NCI-H2171 treated with DMSO at 0.1 percent for 48 hours (cell line): ENCODE results near the gene CDK5RAP1.
"Not testable (repeated sequence)": the region's sequence is repeated elsewhere in the genome, so short reads cannot be mapped to it uniquely, and the experiment has no call there.

ENCODE experiments used
- DNase-seq: peaks from one replicate; lab custom pipeline; 2025; lab: John Stamatoyannopoulos, UW

The CDK5RAP1 gene

GRCh38 chr20:33419140-33419974 lies 18.0 kb upstream of the CDK5RAP1 start:
- peak; percentile 35 for DNase-seq

GRCh38 chr20:33418033-33418432 lies 16.7 kb upstream of the CDK5RAP1 start:
- DNase-seq: peak; percentile 60

GRCh38 chr20:33415948-33416347 lies 14.6 kb upstream of the CDK5RAP1 start:
- no peak for DNase-seq

DNA sequence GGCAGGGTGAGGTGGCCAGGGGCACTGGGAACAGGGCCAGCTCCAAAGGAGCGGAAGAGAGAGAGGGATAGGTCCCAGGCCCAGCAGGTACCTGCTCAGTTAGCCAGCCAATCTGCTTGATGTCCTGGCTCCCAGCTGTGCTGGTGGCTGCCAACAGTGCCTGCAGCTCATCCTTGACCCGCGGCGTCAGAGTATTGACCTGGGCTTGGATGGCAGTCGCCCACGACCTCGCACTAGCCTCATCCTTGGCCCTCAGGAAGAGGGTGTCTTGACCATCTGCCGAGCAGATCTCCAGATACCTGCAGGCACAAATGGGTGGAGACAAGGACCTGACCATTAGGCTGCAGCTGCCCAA lies 11.1 kb upstream of the CDK5RAP1 start:
- no peak for DNase-seq

DNA sequence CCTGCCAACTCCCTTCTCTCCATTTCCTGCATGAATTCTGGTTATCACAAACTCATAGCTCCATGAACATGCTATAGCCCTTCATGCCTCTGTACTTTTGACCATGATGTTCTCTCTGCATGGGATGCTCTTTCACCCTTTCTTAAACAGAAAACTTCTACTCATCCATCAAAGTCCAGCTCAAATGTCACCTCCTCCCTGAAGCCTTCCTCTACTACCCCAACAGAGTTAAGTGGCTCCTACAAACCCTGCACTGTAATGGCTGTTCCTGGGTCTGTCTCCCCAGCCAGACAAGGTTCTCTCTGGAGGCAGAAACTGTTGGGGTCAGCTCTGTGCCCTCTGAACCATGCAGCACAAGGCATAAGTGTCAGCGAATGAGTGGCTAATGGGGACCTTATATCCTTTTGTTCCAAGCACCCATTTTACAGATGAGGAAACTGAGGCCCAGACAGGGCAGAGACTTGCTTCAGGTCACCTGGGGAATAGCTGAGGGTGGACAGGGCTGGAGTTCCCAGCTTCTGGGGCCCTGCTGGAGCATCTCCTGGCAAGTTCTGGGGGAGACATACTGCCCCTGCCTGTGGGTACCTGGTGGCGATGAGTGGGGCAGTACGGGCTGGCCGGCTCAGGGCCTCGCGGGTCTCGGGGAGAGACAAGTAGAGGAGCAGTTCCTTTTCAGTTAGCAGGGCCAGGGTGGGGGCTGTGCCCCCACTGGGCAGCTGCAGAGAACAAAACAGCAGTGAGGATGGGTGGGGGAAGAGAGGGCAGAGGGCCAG lies 10.6 kb upstream of the CDK5RAP1 start:
- no peak for DNase-seq

- DNase-seq: peak; percentile 99
These were observed 9.9 kb upstream of the CDK5RAP1 start for GRCh38 chr20:33411242-33411641.

- DNase-seq: no peak
These were observed 8.9 kb upstream of the CDK5RAP1 start for GRCh38 chr20:33410081-33410742.

DNA sequence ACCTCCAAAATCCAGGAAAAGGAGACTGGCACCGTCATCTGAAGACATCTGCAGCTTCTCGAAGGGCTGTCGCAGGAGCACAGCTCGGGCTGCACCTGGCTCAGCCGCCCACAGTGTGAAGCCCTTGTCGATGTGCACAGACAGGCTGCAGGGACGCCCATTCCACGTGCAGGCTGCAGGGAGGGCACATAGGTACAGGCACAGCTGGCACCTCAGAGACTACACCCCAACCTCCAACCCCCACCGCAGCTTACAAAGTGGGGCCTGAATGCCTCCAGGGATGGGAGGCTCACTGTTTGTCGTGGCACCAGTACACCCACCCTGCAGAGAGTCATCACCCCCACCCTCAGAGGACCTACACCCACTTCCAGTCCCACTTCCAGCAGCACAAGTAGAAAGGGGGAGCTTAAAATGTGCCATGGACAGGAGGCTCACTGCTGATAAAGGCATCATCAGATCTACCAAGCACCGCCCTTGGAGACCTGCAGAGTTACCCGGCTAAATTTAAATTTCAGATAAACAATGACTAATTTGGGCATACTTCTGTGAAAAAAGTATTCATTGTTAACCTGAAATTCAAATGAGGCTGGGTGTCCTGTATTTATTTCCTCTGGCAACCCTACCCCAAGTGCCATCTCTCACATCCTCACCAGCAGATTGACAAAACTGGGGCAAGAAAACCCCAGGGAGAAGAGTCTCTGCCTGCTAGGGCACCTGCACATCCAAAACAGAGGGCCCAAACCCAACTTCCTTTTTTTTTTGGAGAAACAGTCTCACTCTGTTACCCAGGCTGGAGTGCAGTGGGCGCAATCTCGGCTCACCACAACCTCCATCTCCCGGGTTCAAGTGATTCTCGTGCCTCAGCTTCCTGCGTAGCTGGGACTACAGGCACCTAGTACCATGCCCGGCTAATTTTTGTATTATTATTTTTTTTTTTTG lies 7.7 kb upstream of the CDK5RAP1 start:
- DNase-seq: peak; percentile 34

- DNase-seq: no peak
These were observed 7.0 kb upstream of the CDK5RAP1 start for GRCh38 chr20:33408313-33408712.

DNA sequence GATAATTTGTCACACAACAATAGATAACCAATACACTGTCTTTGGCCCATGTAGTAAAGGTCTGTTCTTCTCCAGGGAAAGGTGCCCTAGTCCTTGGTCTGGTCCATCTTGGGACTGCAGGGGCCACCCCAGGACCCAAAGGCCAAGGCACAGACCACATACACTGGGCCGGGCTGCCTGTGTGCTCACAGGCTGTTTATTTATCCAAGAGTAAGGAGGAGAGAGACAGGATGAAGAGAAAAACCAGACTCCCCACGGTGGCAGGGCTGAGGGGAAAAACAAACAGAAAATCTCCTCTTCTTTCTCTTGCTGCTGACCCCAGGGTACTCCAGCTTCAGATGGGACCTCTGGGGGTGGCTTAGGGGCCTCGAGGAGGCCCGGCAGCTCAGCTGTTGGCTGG lies 6.5 kb upstream of the CDK5RAP1 start:
- no peak for DNase-seq

GRCh38 chr20:33407251-33407650 lies 5.9 kb upstream of the CDK5RAP1 start:
- DNase-seq: no peak

DNA sequence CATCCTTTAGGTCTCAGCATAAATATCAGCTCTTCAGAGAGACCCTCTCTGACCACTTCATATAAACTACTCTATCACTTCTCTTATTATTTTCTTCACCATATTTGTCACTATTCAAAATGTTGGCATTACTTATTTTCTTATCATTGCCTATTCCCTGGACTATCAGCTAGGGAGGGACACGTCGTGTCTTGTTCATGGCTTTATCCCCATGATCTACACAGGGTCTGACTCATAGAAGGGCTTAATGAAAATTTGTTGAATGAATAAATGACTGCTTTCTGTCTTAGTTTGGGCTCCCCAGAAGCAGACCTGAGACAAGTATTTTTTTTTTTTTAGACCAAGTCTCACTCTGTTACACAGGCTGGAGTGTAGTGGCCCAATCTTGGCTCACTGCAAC lies 3.0 kb upstream of the CDK5RAP1 start:
- no peak for DNase-seq

GRCh38 chr20:33401921-33402369 lies 626 bp upstream of the CDK5RAP1 start:
- DNase-seq: no peak

DNA sequence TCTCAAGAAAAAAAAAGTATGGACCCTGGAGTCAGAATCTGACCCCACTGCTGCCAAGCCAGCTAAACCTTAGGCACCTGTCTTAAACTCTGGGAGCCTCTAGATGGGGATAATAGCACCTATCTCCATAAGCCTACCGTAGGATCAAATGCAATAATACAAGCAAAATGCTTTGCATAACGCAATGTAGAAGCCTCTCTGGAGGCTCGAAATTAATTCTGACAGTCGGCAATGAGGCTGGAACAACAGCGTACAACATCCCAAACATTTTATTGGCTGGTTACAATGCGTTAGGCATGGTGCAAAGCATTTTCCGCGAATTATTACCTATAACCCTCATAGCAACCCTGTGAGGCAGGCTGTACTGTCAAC lies 521 bp downstream of the CDK5RAP1 start:
- DNase-seq: peak; percentile 52

DNA sequence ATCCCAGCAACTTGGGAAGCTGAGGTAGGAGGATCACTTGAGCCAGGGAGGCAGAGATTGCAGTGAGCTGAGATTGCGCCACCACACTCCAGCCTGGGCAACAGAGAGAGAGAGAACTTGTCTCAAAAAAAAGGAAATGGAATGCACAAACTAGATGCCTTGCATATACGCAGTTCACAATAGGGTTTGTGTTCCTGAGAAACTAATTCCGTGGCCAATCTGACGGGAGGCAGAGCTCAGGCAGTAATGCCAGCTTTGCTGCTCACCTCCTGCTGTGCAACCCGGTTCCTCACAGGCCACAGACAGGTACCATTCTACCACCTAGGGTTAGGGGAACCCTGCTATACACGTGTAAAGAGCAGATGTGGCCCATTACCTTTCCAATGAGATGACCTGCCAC lies 1.4 kb downstream of the CDK5RAP1 start:
- no peak for DNase-seq

DNA sequence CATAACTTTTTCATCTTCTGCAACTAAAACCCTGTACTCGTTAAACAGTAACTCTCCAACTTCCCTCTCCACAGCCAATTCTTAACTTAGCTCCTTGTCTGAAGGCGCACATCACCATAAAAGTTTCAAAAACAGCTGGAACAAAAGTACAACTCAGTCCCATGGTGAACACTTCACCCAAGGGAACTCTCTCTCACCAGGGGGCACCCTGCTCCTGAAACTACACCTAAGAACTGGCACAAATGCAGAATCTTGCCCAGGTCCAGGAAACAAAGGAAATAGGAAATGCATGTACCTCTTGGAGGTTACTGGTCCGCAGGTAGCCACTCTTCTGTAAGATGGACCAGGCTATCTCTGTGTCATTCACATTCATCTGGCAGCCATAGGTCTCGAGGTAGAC lies 6.6 kb downstream of the CDK5RAP1 start:
- no peak for DNase-seq

DNA sequence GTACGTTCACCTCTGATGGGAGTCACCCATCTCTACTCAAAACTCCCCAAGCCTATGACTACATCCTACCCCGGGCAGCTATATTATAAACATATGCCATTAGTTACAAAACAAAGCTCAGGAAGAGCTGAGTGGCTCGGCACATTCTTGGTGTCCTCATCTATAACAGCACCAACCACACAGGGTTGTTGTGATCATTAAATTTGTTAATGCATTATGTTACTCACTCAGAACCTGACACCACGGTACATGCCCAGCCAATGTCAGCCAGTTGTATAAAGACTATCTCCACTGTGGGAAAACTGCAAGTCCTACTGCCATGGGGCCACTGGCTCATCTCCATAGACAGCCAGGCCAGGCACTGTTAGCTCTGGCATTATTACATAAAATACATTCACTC lies 7.7 kb downstream of the CDK5RAP1 start:
- peak; percentile 55 for DNase-seq

DNA sequence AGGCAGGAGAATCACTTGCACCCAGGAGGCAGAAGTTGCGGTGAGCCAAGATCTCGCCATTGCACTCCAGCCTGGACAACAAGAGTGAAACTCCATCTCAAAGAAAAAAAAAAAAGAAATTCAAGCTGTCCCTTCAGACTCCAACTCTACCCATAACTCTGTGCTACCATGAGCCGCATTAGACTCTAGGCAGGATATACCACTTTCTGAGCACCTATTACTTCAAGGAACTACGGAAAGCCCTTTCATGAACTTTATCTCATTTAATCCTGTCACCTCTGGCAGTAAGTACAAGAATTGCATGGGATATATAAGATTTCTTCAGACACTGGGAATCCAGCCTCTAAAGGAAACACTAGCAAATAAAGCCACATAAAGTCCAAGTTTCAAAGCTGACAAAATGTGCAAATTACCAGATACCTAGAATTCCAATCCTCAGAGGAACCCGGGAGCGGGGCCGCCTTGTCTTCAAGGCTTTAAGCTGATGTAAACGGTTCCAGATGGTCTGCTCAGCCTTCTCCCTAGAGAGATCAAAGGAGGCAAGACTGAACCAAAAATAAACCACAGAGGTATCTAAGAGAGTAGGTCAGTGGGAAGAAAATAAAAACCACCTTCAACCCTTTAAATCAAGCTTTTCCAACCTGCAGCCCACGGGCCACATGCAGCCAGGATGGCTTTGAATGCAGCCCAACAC lies 9.4 kb downstream of the CDK5RAP1 start:
- DNase-seq: peak; percentile 95

- not testable (repeated sequence) for DNase-seq
These were observed 12.0 kb downstream of the CDK5RAP1 start for GRCh38 chr20:33389326-33389725.

DNA sequence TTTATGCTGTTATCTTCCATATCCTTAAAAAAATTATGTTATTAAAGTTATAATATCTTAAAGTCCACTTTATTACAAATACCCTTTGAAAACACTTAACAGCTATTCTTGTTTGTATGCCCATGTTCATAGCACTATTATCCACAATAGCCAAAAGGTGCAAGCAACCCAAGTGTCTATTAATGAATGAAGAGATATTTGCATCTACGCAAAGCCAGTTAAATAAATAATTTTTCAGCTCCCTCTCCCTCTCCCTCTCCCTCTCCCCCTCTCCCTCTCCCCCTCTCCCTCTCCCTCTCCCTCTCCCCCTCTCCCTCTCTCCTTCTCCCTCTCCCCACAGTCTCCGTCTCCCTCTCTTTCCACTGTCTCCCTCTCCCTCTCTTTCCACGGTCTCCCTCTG lies 13.1 kb downstream of the CDK5RAP1 start:
- no peak for DNase-seq

GRCh38 chr20:33387177-33387576 lies 14.1 kb downstream of the CDK5RAP1 start:
- DNase-seq: no peak
